22Rv1 (cell line): Measurements from ENCODE around the gene ZNF791.

Experiments used
- H3K27ac ChIP-seq: fragments of 450-650 bp; 2 replicates; pipeline ENCODE4 v1.5.1; 2017
- CTCF ChIP-seq: fragments of 450-650 bp; IDR thresholded peaks from 2 replicates; pipeline ENCODE4 v1.5.1; 2017; ENCODE audit warnings: mild to moderate bottlenecking
- ZFX ChIP-seq: fragments of 450-650 bp; IDR thresholded peaks from 2 replicates; pipeline ENCODE4 v1.6.1; 2017; ENCODE audit warnings: antibody characterized with exemption, borderline replicate concordance

ZNF791 gene

GRCh38 chr19:12581100-12581499 lies 29.6 kb upstream of the ZNF791 start:
- no peak for TF ChIP-seq ZFX
- no peak for TF ChIP-seq CTCF

GRCh38 chr19:12596485-12596884 lies 14.2 kb upstream of the ZNF791 start:
- TF ChIP-seq CTCF = no peak
- no peak for TF ChIP-seq ZFX
- H3K27ac ChIP-seq = no peak overlapping the region

More at GRCh38 chr19:12581100-12581499, 29.6 kb upstream of the ZNF791 start:
- H3K27ac ChIP-seq = no peak overlapping the region

GRCh38 chr19:12596927-12597548 lies 13.7 kb upstream of the ZNF791 start:
- H3K27ac ChIP-seq = no peak overlapping the region
- no peak for TF ChIP-seq CTCF

- TF ChIP-seq CTCF (no peak), ZFX (no peak)
- H3K27ac ChIP-seq = no peak overlapping the region
Measured at GRCh38 chr19:12597594-12597993, 13.1 kb upstream of the ZNF791 start.

GRCh38 chr19:12603714-12604113 lies 7.0 kb upstream of the ZNF791 start:
- TF ChIP-seq ZFX (no peak), CTCF (no peak)
- no peak overlapping the region for H3K27ac ChIP-seq

GRCh38 chr19:12606796-12607195 lies 3.9 kb upstream of the ZNF791 start:
- TF ChIP-seq ZFX (no peak), CTCF (no peak)

GRCh38 chr19:12607631-12608030 lies 3.1 kb upstream of the ZNF791 start:
- no peak for TF ChIP-seq ZFX
- no peak for TF ChIP-seq CTCF
- H3K27ac ChIP-seq = no peak overlapping the region

More at GRCh38 chr19:12606796-12607195, 3.9 kb upstream of the ZNF791 start:
- no peak overlapping the region for H3K27ac ChIP-seq
